NCI-H446 treated with DMSO at 0.1 percent for 48 hours (cell line): ENCODE data around the gene TNFSF12.

ENCODE experiments used
- DNase-seq: peaks from one replicate; lab custom pipeline; 2025; lab: John Stamatoyannopoulos, UW

TNFSF12 gene

GRCh38 chr17:7548585-7549400 lies at the start of gene TNFSF12:
Gene TNFSF12, plus strand, starts transcription at chr17:7549058. Its CDS starts 96 bp downstream, at chr17:7549154.
- no peak for DNase-seq

GRCh38 chr17:7499161-7499560 lies 49.7 kb upstream of the TNFSF12 start:
- DNase-seq: no peak

DNA sequence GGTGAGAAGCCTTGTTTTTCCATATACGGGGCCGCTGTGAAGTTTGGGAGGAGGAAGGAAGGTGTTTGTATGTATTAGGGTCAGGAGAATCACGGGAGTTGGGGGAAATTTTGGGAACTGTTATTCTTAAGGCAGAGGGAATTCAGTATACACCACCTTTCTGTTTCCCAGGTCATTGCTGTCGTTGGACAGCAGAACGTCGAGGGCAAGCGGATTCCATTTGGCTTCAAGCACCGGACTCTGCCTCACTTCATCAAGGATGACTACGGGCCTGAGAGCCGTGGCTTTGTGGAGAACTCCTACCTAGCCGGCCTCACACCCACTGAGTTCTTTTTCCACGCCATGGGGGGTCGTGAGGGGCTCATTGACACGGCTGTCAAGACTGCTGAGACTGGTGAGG lies 47.1 kb upstream of the TNFSF12 start:
- DNase-seq: no peak

DNA sequence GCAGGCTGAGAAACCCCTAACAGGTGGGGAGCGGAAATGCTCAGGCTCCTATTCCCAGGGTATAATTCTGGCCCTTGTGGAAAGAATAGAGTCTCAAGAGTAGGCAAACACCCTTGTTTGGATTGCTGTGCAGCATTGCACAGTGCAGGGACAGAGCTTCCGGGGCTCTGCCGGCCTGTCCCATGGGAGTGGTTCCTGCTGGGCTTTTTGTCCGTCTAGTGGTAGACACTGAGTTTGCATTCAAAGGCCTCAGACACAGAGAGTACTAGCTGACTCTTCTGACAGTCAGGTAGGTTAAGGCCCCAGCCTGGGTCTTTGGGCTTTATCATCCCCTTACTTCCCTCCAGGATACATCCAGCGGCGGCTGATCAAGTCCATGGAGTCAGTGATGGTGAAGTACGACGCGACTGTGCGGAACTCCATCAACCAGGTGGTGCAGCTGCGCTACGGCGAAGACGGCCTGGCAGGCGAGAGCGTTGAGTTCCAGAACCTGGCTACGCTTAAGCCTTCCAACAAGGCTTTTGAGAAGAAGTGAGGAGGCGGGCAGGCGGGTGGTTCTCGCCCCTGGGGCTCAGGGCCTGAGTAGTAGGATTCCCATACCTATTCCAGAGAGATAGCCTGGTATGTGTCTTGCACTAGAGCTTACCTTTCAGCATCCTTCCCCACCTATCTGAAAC lies 46.5 kb upstream of the TNFSF12 start:
- no peak for DNase-seq

DNA sequence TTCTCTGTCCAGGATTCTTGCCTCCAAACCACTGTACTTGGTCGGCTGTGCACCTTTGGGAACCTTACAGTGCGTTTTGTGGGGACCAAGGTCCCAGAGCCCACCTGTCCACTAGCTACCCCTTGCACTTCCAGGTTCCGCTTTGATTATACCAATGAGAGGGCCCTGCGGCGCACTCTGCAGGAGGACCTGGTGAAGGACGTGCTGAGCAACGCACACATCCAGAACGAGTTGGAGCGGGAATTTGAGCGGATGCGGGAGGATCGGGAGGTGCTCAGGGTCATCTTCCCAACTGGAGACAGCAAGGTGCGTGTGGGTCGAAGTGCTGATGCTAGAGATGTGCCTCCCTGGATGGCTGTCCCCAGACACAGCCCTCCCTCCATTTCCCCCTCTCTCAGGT lies 45.9 kb upstream of the TNFSF12 start:
- no peak for DNase-seq

GRCh38 chr17:7503521-7503920 lies 45.3 kb upstream of the TNFSF12 start:
- no peak for DNase-seq

DNA sequence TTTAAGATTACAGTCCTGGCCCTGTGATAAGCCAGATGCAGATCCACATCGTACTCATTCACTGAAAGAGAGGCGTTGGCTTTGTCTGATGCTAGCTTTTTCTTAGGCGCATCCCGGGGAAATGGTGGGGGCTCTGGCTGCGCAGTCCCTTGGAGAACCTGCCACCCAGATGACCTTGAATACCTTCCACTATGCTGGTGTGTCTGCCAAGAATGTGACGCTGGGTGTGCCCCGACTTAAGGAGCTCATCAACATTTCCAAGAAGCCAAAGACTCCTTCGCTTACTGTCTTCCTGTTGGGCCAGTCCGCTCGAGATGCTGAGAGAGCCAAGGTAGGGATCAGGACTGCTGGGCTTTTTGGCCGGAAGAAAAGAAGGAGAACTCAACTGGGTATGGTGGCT lies 40.7 kb upstream of the TNFSF12 start:
- DNase-seq: no peak

DNA sequence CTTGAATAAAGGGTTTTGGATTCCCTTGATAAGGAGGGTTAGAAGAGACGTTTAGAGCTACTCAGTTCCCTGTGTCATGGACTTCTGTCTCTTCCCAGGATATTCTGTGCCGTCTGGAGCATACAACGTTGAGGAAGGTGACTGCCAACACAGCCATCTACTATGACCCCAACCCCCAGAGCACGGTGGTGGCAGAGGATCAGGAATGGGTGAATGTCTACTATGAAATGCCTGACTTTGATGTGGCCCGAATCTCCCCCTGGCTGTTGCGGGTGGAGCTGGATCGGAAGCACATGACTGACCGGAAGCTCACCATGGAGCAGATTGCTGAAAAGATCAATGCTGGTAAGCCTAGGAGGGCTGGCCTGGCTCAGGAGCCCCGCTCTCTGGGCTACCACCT lies 40.0 kb upstream of the TNFSF12 start:
- DNase-seq: no peak

DNA sequence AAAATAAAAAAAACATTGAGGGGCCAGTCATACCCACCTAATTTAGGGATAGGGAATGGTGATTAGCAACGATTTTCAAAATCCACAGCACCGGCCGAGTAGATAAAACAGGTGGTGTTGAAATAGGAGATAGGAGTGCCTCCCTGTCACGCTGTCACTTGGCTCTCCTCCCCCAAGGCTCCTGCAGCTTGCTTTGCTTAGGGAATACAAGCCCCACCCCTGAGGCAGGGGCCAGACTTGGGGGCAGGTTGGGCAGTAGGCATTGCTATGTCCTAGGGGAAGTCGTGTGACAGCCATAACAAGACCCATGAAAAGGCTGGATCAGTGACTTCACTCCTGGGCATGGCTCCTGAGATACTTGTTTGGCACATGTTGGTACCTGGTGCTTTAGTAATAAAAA lies 38.9 kb upstream of the TNFSF12 start:
- no peak for DNase-seq

DNA sequence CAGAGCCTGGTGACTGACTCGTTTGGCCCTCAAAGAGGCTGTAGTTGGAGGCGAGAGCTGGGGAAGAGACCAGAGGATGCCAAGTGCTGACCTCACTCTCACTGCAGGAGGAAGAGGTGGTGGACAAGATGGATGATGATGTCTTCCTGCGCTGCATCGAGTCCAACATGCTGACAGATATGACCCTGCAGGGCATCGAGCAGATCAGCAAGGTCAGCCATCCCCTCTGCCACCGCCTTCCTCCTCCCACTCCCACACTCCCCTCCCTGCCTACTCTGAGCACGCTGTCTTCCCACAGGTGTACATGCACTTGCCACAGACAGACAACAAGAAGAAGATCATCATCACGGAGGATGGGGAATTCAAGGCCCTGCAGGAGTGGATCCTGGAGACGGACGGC lies 37.8 kb upstream of the TNFSF12 start:
- no peak for DNase-seq

- DNase-seq: no peak
These were observed 36.8 kb upstream of the TNFSF12 start for GRCh38 chr17:7512105-7512504.

DNA sequence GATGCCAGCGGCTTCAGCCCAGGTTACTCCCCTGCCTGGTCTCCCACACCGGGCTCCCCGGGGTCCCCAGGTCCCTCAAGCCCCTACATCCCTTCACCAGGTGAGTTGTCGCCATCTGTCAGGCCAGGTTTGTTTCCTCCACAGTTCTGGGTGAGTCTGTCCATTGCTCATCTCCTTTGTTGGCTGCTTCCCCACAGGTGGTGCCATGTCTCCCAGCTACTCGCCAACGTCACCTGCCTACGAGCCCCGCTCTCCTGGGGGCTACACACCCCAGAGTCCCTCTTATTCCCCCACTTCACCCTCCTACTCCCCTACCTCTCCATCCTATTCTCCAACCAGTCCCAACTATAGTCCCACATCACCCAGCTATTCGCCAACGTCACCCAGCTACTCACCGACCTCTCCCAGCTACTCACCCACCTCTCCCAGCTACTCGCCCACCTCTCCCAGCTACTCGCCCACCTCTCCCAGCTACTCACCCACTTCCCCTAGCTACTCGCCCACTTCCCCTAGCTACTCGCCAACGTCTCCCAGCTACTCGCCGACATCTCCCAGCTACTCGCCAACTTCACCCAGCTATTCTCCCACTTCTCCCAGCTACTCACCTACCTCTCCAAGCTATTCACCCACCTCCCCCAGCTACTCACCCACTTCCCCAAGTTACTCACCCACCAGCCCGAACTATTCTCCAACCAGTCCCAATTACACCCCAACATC lies 35.9 kb upstream of the TNFSF12 start:
- no peak for DNase-seq

GRCh38 chr17:7513850-7514419 lies 34.9 kb upstream of the TNFSF12 start:
- no peak for DNase-seq

- DNase-seq: no peak
These were observed 32.8 kb upstream of the TNFSF12 start for GRCh38 chr17:7515911-7516610.

DNA sequence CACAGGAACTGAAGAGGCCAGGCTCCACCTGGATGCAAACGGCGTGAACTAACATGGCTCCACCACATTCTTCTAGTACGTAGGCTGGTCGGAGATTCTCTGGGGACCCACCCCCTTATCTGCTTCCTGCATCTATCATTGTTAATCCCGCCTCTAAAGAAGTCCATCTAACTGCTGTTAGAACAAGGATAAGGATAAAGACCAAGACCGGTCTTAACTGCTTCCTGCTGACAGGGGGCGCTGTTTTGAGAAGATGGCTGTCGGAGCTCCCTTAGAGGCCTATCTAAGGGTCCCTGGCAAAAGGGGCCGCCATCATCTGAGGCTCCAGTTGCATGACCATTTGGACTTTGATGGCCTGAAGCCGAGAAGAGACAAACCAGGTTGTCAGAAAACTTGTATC lies 25.8 kb upstream of the TNFSF12 start:
- no peak for DNase-seq

DNA sequence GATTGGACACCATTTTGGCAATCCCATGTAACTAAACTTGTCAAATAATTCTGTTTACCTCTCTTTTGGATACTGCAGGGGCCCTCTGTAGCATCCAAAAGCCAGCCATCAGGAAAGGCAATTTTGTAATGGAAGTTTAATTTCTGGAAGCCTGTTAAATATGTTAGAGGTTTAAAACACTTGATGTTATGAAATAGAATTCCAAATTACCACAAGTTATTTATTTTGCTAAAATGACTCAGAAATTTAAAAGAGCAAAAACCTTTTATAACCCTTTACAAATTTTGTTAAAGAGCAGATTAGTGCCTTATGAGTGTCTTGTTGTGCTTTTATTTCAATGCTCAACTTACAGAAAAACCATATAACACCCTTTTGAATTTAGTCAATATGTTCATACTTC lies 20.0 kb upstream of the TNFSF12 start:
- DNase-seq: no peak

DNA sequence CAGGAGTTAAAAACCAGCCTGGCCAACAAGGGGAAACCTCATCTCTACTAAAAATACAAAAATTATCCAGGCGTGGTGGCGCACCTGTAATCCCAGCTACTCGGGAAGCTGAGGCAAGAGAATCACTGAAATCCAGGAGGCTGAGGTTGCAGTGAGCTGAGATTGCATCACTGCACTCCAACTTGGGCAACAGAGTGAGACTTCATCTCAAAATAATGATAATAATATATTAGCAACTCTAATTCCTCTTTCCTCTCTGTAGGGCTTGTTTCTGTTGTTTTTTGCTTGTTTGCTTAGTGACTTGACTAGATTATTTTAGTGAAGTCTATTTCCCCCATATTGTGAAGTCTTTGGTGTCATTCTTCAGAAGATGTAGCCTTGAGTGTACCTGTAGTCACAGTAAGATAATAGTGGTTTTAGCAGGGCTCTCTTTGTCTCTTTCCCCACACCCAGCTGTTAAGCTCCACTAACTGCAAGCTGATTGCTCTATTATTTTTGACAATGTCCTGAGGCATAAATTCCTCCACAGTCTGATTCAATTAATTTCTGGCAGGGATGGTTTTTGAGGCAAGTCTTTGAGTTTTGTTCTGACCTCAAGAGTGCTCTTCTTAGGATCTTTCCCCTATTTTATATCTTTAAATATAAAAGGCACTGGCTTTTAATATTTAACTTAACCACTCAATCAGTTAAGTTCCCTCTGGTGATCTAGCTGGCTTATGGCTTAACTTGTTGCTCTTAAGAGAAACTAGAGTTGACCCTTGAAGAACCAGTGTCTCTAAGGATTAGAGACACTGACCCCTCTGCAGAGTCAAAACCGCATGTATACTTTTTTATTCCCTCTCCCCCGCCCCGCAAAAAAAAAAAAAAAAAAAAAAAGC lies 18.6 kb upstream of the TNFSF12 start:
- DNase-seq: no peak

GRCh38 chr17:7538050-7538449 lies 10.8 kb upstream of the TNFSF12 start:
- no peak for DNase-seq

DNA sequence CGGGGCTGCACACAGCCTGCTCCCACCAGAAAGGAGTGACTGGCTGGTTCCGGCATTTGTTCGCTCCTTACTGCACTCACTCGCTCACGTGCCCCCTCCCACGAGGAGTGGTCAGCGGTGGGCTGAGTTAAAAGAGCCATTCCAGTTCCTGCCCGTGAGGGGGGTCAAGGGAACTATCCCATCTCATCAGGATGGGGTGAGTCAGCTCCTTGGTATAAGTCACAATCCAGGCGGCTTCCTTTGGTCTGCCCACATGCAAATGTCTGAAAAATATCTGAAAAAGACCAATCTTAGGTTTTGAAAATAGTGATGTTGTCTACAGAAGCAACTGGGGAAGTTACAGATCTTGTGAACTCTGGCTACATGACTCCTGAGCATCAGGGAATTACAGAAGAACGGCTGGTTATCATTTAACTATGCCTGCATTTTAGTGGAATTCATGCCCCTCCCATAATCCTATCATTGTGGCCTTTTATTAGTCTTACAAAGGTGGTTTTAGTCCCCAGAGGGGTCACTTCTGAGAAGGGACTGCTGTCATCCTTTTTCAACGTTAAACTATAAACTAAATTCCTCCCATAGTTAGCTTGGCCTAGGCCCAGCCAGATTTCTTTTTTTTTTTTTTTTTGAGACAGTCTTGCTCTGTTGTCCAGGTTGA lies 9.8 kb upstream of the TNFSF12 start:
- no peak for DNase-seq

DNA sequence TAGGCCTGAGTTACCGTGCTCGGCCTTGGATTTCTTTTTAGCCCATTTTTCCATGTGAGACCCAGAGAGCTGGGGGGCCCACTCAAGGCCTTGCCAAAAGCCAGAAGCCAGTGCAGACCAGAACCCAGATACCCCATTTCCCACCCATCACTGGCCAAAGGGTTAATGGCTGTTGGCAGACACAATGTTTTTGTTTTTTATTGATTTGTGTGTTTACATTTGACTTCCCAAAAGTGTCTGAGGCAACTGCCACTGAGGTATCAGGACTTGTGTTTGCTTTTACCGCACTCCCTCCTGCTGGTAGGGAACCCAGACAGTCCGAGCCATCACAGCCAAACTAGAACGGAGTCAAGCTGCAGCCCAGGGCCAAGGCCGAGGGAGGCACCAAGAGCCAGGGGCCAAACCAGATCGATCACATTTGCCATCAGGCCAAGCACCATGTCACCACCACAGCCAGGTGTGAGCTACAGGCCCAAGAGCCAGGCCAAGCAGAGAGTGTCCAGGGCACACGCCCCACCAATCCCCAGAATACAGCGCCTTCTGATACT lies 7.7 kb upstream of the TNFSF12 start:
- no peak for DNase-seq
